Loucy (cell line): ENCODE data around the gene ZNF385D.

Source experiments
- EZH2phosphoT487 ChIP-seq: fragments of 200-600 bp; IDR thresholded peaks from 2 replicates; pipeline ENCODE4 v1.6.1; 2018; ENCODE audit warnings: antibody characterized with exemption, mild to moderate bottlenecking, moderate library complexity, borderline replicate concordance
- TF ChIP-seq, protein P1 (sequence below): fragments of 200-600 bp; sonication (generic); conservative IDR thresholded peaks from 2 replicates; pipeline ENCODE4 v1.5.1; 2014; ENCODE audit warnings: mild to moderate bottlenecking, antibody characterized with exemption, low read length

- TF ChIP-seq, protein P1, sequence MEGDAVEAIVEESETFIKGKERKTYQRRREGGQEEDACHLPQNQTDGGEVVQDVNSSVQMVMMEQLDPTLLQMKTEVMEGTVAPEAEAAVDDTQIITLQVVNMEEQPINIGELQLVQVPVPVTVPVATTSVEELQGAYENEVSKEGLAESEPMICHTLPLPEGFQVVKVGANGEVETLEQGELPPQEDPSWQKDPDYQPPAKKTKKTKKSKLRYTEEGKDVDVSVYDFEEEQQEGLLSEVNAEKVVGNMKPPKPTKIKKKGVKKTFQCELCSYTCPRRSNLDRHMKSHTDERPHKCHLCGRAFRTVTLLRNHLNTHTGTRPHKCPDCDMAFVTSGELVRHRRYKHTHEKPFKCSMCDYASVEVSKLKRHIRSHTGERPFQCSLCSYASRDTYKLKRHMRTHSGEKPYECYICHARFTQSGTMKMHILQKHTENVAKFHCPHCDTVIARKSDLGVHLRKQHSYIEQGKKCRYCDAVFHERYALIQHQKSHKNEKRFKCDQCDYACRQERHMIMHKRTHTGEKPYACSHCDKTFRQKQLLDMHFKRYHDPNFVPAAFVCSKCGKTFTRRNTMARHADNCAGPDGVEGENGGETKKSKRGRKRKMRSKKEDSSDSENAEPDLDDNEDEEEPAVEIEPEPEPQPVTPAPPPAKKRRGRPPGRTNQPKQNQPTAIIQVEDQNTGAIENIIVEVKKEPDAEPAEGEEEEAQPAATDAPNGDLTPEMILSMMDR: no peak
- TF ChIP-seq EZH2phosphoT487: no peak
Measured at GRCh38 chr3:21592828-21593227, 158.2 kb downstream of the ZNF385D start.
